ENCODE results near the gene CCDC27.

Gene CCDC27

GRCh38 chr1:3738943-3739342, 13.3 kb upstream of the CCDC27 start:
- POLR2A ChIA-PET = no interaction called here
- CTCF ChIA-PET = no interaction called here
- no peak for DNase-seq (ENCODE audit: extremely low spot score)
- no peak for TF ChIP-seq LEF1 (IDR thresholded peaks at IDR 0.05; ENCODE audit: borderline replicate concordance)
- no peak for TF ChIP-seq TARDBP (IDR thresholded peaks at IDR 0.05)
- no peak for TF ChIP-seq FOXM1 (IDR thresholded peaks at IDR 0.05; ENCODE audit: borderline replicate concordance)
- no peak for TF ChIP-seq CTBP1 (IDR thresholded peaks at IDR 0.05; ENCODE audit: borderline replicate concordance)
- TF ChIP-seq SP1 (IDR thresholded peaks at IDR 0.05) = no peak
- TF ChIP-seq BHLHE40 (IDR thresholded peaks at IDR 0.05; ENCODE audit: borderline replicate concordance) = no peak

- DNase-seq (ENCODE audit: extremely low spot score) = no peak
- ChIA-PET CTCF (no interaction called here), POLR2A (no interaction called here)
- TF ChIP-seq ARNT (IDR thresholded peaks at IDR 0.05) (no peak), NFRKB (IDR thresholded peaks at IDR 0.05) (no peak), FOXA1 (IDR thresholded peaks at IDR 0.05) (no peak), ZNF384 (IDR thresholded peaks at IDR 0.05) (no peak), BHLHE40 (IDR thresholded peaks at IDR 0.05; ENCODE audit: borderline replicate concordance) (no peak), ELF4 (IDR thresholded peaks at IDR 0.05) (no peak), L3MBTL2 (conservative IDR thresholded peaks at IDR 0.05) (no peak)
Measured at GRCh38 chr1:3740042-3740441, 12.2 kb upstream of the CCDC27 start.

- ChIA-PET CTCF (no interaction called here), POLR2A (no interaction called here)
- TF ChIP-seq BHLHE40 (IDR thresholded peaks at IDR 0.05; ENCODE audit: borderline replicate concordance) (no peak), ARNT (IDR thresholded peaks at IDR 0.05) (no peak), SUZ12 (IDR thresholded peaks at IDR 0.05) (no peak), LEF1 (IDR thresholded peaks at IDR 0.05; ENCODE audit: borderline replicate concordance) (no peak), NFRKB (IDR thresholded peaks at IDR 0.05) (no peak), SP1 (IDR thresholded peaks at IDR 0.05) (no peak), ELF4 (IDR thresholded peaks at IDR 0.05) (no peak), PKNOX1 (IDR thresholded peaks at IDR 0.05) (no peak)
- DNase-seq (ENCODE audit: extremely low spot score) = no peak
Measured at GRCh38 chr1:3740752-3741151, 11.5 kb upstream of the CCDC27 start.

GRCh38 chr1:3741566-3742438, 10.4 kb upstream of the CCDC27 start:
- CTCF ChIA-PET = interaction anchor here (0.6 kb wide), 1 partner anchor 127 kb away, joined by 3 read pairs; no protein-coding TSS in a partner anchor
- no peak for TF ChIP-seq L3MBTL2 (conservative IDR thresholded peaks at IDR 0.05)
- no peak for TF ChIP-seq CTBP1 (IDR thresholded peaks at IDR 0.05; ENCODE audit: borderline replicate concordance)
- no peak for TF ChIP-seq NFRKB (IDR thresholded peaks at IDR 0.05)
- no peak for TF ChIP-seq FOXA1 (IDR thresholded peaks at IDR 0.05)
- no peak for TF ChIP-seq ELF4 (IDR thresholded peaks at IDR 0.05)
- TF ChIP-seq LEF1 (IDR thresholded peaks at IDR 0.05; ENCODE audit: borderline replicate concordance) = no peak
- no peak for TF ChIP-seq PKNOX1 (IDR thresholded peaks at IDR 0.05)
- no peak for TF ChIP-seq SP1 (IDR thresholded peaks at IDR 0.05)
- no peak for TF ChIP-seq BHLHE40 (IDR thresholded peaks at IDR 0.05; ENCODE audit: borderline replicate concordance)
- TF ChIP-seq ZNF384 (IDR thresholded peaks at IDR 0.05) = no peak
- TF ChIP-seq TARDBP (IDR thresholded peaks at IDR 0.05) = no peak
- no peak for TF ChIP-seq SUZ12 (IDR thresholded peaks at IDR 0.05)
- no peak for DNase-seq (ENCODE audit: extremely low spot score)
- POLR2A ChIA-PET = no interaction called here

- no peak for TF ChIP-seq NFRKB (IDR thresholded peaks at IDR 0.05)
- no peak for TF ChIP-seq PKNOX1 (IDR thresholded peaks at IDR 0.05)
- TF ChIP-seq SUZ12 (IDR thresholded peaks at IDR 0.05) = no peak
- TF ChIP-seq L3MBTL2 (conservative IDR thresholded peaks at IDR 0.05) = no peak
- no peak for TF ChIP-seq FOXK2 (IDR thresholded peaks at IDR 0.05)
- TF ChIP-seq ARNT (IDR thresholded peaks at IDR 0.05) = no peak
- TF ChIP-seq HDGF (IDR thresholded peaks at IDR 0.05; ENCODE audit: borderline replicate concordance) = no peak
- no peak for TF ChIP-seq TARDBP (IDR thresholded peaks at IDR 0.05)
- TF ChIP-seq BHLHE40 (IDR thresholded peaks at IDR 0.05; ENCODE audit: borderline replicate concordance) = no peak
- TF ChIP-seq FOXA1 (IDR thresholded peaks at IDR 0.05) = no peak
- TF ChIP-seq LEF1 (IDR thresholded peaks at IDR 0.05; ENCODE audit: borderline replicate concordance) = no peak
- no peak for TF ChIP-seq SP1 (IDR thresholded peaks at IDR 0.05)
- no peak for TF ChIP-seq ELF4 (IDR thresholded peaks at IDR 0.05)
- no peak for TF ChIP-seq CTBP1 (IDR thresholded peaks at IDR 0.05; ENCODE audit: borderline replicate concordance)
- TF ChIP-seq FOXM1 (IDR thresholded peaks at IDR 0.05; ENCODE audit: borderline replicate concordance) = no peak
- TF ChIP-seq ZNF384 (IDR thresholded peaks at IDR 0.05) = no peak
- POLR2A ChIA-PET = no interaction called here
- no peak for DNase-seq (ENCODE audit: extremely low spot score)
- CTCF ChIA-PET = no interaction called here
Measured at GRCh38 chr1:3742439-3743298, 9.6 kb upstream of the CCDC27 start.

GRCh38 chr1:3743421-3743820, 8.8 kb upstream of the CCDC27 start:
- ChIA-PET POLR2A (no interaction called here), CTCF (no interaction called here)
- DNase-seq (ENCODE audit: extremely low spot score) = no peak
- TF ChIP-seq HDGF (IDR thresholded peaks at IDR 0.05; ENCODE audit: borderline replicate concordance) (no peak), NFRKB (IDR thresholded peaks at IDR 0.05) (no peak), SUZ12 (IDR thresholded peaks at IDR 0.05) (no peak), FOXA1 (IDR thresholded peaks at IDR 0.05) (no peak), ELF4 (IDR thresholded peaks at IDR 0.05) (no peak), ZNF384 (IDR thresholded peaks at IDR 0.05) (no peak), BHLHE40 (IDR thresholded peaks at IDR 0.05; ENCODE audit: borderline replicate concordance) (no peak), SP1 (IDR thresholded peaks at IDR 0.05) (no peak), CTBP1 (IDR thresholded peaks at IDR 0.05; ENCODE audit: borderline replicate concordance) (no peak), ARNT (IDR thresholded peaks at IDR 0.05) (no peak), FOXK2 (IDR thresholded peaks at IDR 0.05) (no peak), TARDBP (IDR thresholded peaks at IDR 0.05) (no peak)
